DMS53 treated with DMSO at 0.1 percent for 48 hours (cell line): ENCODE results near the gene PHLPP2.
"Not testable (repeated sequence)": the region's sequence is repeated elsewhere in the genome, so short reads cannot be mapped to it uniquely, and the experiment has no call there.

Experiments used
- DNase-seq: peaks from one replicate; lab custom pipeline; 2025; ENCODE audit not compliant: unreplicated experiment; lab: John Stamatoyannopoulos, UW

Gene PHLPP2

DNA sequence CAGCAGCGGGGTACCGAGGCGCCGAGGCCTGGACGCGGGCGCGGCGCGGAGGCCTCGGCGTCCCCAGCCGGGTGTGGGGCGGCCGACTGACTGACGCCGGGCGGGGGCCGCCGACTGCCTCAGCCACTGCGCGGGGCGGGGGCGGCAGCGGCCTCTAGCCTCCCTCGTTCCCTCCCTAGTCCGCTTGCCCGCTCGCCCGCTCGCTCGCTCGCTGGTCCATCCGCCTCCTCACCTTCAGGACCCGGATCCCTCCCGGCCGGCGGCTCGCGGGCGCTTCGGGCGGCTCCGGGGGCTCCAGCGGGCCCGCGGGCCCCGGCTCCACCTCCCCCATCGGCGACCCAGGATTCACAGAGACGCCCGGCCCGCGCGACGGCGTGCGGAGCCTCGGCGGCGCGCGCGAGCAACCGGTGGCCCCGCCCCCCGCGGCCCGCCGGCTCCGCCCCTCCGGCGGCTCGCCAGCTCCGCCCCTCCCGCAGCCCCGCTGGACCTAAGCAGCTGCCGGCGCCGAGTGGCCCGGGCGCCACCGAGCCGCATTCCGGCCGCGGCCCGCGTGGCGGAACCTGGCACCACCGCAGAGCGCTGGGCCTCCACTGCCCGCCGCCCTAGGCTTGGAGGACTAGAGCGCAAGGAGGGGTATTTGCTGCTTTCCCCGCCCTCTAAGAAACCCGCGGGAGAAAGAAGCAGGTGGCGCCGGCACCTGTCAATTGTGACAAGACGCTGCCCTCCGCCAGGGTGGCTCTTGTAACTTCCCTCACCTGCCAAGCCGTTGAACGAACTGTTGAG lies 773 bp downstream of the PHLPP2 start:
- peak; percentile 73 for DNase-seq

DNA sequence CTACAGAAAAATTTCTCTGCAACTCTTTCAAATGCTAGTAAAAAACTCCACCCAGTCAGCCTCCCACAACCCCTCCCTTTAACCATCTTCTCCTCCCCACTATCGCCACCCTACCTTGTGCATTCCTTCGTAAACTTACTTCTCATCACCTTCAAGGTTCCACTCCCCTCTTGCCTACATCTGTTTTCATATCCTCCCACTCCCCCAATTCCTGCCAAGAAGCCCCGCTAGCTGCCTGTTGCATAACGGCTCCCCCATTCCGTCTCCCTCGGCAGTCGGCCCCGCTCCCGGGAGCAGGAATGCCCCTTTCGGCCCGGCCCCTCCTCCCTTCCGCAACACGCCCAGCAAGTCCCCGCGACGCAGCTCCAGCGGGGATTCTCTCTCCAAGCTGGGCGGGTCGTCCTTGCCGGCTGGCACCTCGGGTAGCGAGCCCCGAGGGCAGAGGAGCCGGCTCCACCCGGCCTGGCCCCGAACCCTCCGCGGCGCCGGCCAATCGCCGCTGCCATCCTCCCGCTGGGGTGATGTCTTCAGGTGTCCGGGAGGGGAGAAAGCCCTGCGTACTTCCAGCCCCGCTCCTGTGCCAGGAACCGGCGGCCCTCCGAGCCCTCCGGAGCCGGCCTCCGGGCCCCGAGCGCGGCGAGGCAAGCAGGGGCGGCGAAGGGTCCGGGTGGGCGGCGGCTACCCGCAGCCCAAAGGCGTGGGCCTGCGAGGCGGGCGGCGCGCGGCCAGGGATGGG lies 1.5 kb downstream of the PHLPP2 start:
- peak; percentile 7 for DNase-seq

DNA sequence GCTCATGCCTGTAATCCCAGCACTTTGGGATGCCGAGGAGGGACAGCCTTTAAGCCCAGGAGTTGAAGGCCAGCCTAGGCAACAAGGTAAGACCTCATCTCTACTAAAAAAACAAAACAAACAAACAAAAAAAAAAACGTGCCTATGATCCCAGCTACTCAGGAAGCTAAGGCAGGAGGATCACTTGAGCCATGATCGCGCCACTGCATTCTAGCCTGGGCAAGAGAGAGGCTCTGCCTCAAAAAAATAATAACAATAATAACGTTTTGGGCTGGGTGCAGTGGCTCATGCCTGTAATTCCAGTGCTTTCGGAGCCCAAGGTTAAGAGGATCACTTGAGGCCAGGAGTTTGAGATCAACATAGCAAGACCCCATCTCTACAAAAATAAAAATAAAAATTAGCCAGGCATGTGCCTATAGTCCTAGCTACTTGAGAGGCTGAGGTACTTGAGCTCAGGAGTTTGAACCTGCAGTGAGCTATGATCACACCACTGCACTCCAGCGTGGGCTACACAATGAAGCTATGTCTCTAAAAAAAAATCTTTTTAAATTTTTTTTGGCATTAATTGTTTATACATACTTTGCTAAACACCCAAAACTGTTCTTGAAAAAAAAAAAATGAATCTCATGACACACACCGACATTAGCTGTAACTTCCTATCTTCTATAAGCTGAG lies 3.3 kb downstream of the PHLPP2 start:
- no peak for DNase-seq

DNA sequence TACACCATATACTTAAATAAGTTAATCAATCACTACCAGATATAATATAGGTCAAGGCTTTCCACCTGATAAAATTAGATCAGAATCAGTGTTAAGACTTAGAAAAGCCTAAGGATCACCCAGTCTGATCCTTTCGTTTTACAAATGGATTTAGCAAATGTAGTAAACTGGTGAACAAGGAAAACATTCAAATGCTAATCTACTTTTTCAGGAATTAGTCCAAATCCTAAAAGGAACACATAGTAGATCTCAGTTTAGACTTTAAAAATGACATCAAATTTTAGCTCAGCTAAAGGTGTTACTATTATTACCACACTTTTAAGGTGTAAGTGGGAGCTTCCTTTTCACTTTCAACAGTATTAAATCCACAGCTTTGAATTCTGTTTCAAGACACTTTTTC lies 12.0 kb downstream of the PHLPP2 start:
- no peak for DNase-seq

DNA sequence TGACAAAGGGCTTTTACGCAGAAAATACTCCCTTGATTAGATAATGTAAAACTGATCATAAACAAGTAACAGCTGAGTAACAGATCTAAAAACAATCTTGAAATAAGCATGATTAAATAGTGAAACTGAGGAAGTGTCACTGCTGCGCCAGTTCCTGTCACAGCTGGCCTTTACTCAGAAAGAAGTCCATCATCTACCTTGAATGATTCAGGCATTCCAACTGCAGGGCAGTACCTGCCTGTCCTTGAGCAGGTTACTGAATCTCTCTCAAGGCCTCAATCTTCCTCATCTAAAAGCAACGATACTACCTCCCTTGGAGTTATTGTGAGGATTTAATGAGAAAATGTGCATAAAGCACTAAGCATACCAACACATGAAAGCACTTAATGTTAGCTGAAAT lies 12.7 kb downstream of the PHLPP2 start:
- DNase-seq, result no peak

DNA sequence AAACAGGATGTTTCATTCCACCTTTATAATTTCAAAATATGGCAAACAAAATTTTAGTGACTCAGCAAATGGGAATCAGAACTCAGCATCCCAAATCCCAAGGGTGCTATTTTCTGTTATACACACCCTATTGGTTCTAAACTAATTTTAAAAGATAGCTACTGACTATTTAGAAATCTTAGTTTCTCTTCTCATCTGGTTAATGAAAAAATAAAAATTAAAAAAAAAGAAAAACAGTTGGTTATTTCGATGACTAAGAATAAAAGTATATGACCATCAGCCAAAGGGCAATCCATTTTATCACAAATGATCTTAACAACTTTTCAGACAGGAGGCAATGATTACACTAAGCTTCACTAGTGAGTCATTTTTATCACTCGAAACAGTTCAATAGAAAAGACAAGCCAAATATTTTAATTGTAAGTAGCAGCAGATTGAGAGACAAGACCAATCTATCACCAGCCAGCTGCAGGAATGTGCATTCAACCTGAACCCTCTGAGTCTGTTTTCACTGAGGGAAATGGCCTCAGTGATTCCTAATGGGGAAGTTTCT lies 15.2 kb downstream of the PHLPP2 start:
- no peak for DNase-seq

DNA sequence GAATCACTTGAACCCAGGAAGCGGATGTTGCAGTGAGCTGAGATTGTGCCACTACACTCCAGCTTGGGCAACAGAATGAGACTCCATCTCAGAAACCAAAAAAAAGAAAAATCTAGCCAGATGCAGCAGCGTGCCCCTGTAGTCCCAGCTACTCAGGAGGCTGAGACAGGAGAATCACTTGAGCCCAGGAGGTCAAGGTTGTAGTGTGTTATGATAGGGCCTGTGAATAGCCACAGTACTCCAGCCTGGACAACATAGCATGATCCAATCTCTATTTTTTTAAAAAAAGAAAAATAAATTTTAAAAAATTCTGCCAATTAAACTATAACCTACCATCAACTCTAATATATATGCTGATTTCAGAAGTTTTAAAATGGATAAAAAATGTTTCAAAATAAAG lies 15.8 kb downstream of the PHLPP2 start:
- no peak for DNase-seq

DNA sequence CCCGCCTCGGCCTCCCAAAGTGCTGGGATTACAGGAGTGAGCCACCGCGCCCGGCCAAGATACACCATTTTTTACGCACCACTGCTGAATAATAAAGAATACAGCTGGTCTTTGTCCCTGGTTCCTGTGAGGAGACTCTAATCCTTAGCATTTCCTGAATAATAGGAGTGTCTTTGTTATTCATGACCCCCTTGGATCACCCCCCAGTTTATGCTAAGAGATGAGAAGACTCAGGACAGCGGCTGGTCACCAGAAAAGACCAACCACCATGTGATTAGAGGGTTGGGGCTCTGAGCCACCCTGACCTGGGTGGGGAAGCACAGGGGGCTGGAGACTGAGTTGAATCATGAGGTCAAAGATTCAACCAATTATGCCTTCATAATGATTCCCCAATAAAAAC lies 17.3 kb downstream of the PHLPP2 start:
- no peak for DNase-seq

DNA sequence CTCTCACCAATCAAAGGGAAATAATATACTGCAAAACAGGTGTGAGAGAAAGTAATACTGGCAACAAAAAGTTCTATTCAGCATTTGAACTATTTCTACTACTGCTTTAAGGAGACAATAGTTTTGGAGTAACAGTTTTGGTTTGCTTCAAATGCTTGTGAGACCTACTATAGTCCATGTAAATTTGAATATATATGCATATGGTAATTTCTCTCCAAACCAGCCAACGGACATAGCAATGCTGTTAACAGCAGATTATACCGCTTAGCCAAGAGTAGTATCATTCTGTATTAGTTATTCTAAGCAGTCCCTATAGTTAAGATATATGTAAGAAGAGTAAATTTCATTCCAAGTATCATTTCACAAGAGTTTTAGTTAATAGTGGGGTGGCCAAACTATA lies 18.5 kb downstream of the PHLPP2 start:
- DNase-seq, result no peak

DNA sequence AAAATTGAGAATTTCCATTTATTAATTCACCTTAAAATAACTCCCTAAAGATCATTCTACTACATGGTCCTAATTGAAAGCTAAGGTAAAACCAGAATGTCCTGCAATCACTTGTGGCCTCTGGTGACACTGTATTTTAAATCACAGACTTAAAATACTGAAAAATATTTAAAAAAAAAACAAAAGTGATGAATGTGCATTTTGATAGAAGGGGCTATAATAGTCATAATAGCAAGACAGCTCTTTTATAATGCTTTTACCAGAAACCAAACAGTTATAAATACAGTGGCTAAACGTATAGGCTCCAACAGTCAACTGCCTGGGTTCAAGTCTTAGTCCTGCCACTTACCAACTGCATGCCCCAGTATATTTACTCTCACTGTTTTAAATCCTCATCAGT lies 21.2 kb downstream of the PHLPP2 start:
- DNase-seq, result no peak

DNA sequence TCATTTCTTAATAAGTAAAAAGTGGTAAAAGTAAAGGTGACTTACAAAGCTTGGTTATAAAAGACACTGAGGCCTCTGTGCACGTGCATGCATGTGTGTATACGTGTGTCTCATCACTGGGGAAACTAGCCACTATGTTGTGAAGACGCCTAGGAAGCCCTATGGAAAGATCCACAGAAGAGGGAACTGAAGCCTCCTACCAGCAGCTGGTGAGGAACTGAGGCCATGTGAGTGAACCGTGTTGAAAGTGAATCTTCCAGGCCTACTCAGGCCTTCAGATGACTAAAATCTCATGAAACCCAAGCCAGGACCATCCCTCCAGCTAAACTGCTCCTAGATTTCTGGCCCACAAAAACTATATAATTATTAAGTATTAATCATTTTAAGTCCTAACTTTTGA lies 23.7 kb downstream of the PHLPP2 start:
- no peak for DNase-seq

DNA sequence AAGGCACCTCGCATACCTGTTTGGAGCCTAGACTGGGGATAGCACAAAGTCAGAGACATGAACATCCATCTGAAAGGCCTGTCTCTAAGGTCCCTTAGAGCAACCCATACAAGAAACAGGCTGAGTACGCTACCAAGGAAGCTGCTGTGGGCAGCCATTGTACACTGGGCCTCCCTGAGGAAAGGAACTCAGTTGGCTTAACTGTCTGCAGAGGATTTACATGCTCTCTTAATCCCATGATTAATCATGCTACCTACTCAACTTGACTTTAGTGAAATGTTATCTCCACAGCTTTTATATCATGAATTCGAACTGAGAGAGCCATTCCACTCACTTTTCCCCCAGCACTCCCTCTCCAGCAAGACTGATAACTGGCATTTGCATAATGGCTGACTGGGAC lies 26.0 kb downstream of the PHLPP2 start:
- no peak for DNase-seq

DNA sequence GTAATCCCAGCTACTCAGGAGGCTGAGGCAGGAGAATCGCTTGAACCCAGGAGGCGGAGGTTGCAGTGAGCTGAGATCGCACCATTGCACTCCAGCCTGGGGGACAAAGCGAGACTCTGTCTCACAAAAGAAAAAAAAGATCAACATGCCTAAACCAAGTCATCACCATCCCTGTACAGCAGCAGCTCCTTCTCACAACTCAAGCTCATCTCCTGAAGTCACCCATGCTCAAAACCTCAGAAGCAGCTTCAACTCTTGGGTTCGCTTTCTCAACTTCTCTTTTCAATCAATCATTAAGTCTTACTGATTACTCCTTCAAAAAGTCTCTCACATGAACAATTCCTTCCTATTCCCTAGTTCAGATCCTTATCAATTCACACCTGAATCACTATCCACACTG lies 31.3 kb downstream of the PHLPP2 start:
- DNase-seq, result no peak

DNA sequence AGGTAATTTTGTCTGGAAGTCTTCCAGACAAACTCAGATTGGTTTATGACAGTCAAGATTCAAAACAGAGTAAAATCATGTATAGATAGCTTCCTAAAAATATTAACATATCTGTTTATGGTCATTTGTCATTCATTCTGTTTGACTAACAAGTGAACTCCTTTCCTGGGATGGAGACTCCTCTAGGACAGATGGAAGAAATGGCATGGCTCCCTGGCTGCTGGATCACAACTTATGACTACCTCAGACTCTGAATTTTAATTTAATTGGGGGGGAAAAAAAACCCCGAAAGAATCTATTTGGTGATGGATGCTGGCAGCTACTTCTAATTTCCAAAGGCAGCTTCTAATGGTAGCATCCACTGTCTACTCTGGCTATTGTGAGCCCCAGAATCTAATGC lies 34.6 kb downstream of the PHLPP2 start:
- no peak for DNase-seq

DNA sequence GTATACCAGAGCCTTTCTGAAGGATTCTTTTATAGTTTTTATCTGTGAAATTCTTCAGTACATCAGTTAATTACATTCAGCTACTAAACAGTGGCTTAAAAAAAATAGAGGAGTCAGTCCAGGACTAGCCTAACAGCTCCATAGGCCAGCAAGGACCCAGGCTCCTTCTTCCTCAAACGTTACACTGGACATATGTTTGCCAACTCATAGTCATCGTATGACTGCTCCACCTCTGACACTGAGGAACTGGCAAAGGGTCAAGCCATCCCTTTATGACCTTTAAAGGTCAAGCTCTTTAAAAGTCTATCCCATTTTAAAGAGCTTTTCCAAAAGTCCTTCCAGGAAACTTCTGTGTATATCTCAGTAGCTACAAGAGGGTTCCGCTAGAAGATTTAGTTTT lies 36.6 kb downstream of the PHLPP2 start:
- no peak for DNase-seq

DNA sequence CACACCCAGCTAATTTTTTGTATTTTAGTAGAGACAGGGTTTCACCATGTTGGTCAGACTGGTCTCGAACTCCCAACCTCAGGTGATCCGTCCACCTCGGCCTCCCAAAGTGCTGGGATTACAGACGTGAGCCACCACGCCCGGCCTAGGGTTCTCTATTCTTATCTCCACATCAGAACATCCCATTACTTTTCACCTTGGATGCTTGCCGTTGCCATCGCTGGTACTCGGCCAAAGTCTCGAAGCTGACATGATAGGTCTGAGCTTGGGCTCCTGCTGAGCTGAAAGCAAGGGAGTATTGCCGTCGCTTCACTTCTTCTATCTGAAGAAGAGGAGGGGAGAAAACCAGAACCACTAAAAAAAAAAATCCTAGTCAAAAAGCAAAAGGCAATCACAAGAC lies 40.2 kb downstream of the PHLPP2 start:
- not testable (repeated sequence) for DNase-seq

DNA sequence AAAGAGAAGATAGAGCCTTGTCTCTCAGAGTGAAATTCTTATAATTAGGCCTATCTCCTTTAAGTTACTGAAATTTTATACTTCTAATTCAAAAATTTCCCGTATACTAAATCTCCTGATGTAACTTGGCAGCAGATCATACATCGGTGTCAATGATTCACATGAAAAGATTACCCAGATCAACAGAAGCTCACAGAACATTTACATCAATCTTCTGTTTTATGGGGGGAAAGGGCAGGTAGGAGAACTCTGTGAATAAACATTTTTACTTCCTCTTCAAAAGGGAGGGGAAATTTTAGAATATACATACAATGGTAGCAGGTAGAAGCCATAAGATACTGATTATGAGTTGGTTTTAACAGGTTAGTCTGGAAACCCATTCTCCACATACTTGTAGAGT lies 43.1 kb downstream of the PHLPP2 start:
- DNase-seq, result no peak

DNA sequence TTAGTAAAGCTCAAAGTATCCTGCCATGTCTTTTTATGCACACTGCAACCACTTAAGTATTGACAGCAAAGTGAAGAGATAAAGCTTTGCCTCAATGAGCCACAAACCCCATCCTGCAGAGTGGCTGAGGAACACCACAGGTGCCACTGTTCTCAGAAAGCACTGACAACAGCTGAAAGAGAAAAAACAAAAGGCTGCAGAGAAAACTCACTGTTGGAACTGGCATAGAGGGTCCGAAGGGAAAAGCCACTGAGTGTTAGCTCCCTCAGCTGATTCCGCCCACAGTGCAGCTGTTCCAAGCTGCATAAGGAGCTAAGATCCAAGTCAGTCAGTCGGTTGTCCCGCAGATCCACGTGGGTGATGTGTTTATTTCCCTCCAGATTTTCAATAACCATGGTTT lies 48.3 kb downstream of the PHLPP2 start:
- no peak for DNase-seq

DNA sequence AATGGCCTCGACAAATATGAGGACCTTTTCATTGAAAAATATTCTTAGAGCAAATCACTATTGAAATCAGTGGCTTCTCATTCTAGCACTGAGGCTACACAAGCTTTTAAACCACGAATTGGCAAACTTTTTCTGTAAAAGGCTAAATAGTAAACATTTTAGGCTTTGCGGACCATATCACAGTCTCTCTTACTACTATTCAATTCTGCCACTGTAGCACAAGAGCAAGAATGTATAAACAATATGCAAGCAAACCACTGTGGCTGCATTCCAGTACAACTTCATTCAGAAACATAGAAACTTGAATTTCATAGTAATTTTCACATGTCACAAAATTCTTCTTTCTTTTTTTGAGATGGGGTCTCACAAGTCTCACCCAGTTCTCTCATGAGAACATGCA lies 49.1 kb downstream of the PHLPP2 start:
- no peak for DNase-seq

DNA sequence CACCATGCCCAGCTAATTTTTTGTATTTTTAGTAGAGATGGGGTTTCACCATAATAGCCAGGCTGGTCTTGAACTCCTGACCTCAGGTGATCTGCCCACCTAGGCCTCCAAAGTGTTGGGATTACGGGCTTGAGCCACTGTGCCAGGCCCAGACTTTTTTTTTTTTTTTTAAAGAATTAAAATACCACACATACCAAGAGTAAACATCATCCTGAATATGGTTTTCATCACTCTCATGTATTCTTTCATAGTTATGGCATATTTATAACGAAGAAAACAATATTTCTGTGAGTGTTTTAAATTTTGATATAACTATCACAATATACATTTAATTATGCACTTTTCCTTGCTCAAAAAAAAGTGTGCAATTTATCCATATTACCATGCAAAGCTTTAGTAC lies 50.3 kb downstream of the PHLPP2 start:
- no peak for DNase-seq

DNA sequence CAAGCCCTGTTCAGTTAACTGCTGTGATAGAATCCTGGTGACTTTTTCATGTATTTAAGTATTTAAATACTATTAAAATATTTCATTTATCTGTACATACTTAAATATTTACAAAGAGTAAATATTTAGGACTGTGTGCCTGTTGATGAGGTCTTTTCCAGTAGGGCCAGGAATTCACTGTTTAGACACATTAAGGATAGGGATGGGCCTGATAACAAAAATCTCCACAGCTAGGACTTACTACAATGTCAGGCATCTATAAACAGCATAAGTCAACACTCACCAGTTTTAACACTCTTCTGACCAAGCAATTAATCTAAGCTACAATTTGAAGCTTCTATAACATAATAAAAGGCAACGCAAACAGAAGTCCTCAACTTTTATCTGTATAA lies 50.9 kb downstream of the PHLPP2 start:
- no peak for DNase-seq
